GM12878 (cell line): ENCODE results near the gene CNPY2. TPM values are rescaled to one million over a fixed set of nuclear protein-coding genes. Genes with fewer than 3 reads are reported as not detected.
A peak's percentile ranks its signal among the peaks of the same experiment; 100 is the strongest.

ENCODE experiments used
- ATAC-seq: fragments of 200-7000 bp; cut with Tn5 transposase; 3 replicates; pipeline ENCODE4 v1.9.1; 2020; ENCODE audit warnings: mild to moderate bottlenecking, moderate library complexity
- BruUV-seq: library from RNA; stranded (reverse); fragments of 400-500 nt; replicated peaks from 2 replicates; lab custom pipeline; 2021; lab: Mats Ljungman, UMichigan
- CTCF ChIA-PET: fragments of 300-600 bp; sonication (Branson Sonifier 250); formaldehyde crosslinking; extraction: SDS; loops from one replicate; lab custom pipeline; 2021; ENCODE audit warnings: inconsistent platforms; lab: Yijun Ruan, JAX
- POLR2A ChIA-PET: fragments of 350-600 bp; formaldehyde crosslinking; extraction: SDS; loops from one replicate; lab custom pipeline; 2021; ENCODE audit warnings: inconsistent platforms; lab: Charles Lee
- RAD21 ChIA-PET: fragments of 300-600 bp; sonication (Branson Sonifier 250); formaldehyde crosslinking; loops from one replicate; lab custom pipeline; 2023; ENCODE audit warnings: antibody characterized with exemption; ENCODE audit not compliant: unreplicated experiment; lab: Charles Lee
- SMC1A ChIA-PET: fragments of 300-600 bp; sonication (Branson Sonifier 250); formaldehyde crosslinking; loops from one replicate; lab custom pipeline; 2023; ENCODE audit not compliant: unreplicated experiment, uncharacterized antibody; lab: Charles Lee
- DNase-seq: peaks from one replicate; pipeline ENCODE4 v3.0.0-alpha.2; 2011; ENCODE audit warnings: low read depth, low spot score
- FAIRE-seq: peaks from 3 replicates; lab custom pipeline; 2011; peaks lifted over from hg19 to GRCh38; lab: Jason Lieb, UNC
- H2AFZ ChIP-seq: 2 replicates; pipeline ENCODE4 v1.6.0; 2011; ENCODE audit warnings: low read depth, low read length, control low read depth; ENCODE audit not compliant: control insufficient read depth
- H3K27ac ChIP-seq: 2 replicates; pipeline ENCODE4 v1.5.1; 2011; ENCODE audit warnings: control low read depth; ENCODE audit not compliant: control insufficient read depth, insufficient read depth
- H3K27me3 ChIP-seq, 2 experiments: replicated peaks in 1 of 2; 2 replicates each; pipeline versions ENCODE4 v1.6.0 to v1.6.1; 2011; ENCODE audit warnings: low read length in 1 of 2; ENCODE audit not compliant: control insufficient read depth in 2 of 2, insufficient read depth in 2 of 2
- H3K36me3 ChIP-seq, 2 experiments: 2 replicates each; pipeline ENCODE4 v1.5.1; 2011; ENCODE audit warnings: low read length in 1 of 2; ENCODE audit not compliant: control insufficient read depth in 2 of 2, insufficient read depth in 2 of 2
- H3K4me1 ChIP-seq: 2 replicates; pipeline ENCODE4 v1.6.1; 2011; ENCODE audit warnings: mild to moderate bottlenecking, low read length, moderate library complexity, mixed read lengths; ENCODE audit not compliant: control insufficient read depth, insufficient read depth
- H3K4me2 ChIP-seq: 2 replicates; pipeline ENCODE4 v1.6.0; 2011; ENCODE audit warnings: control low read depth; ENCODE audit not compliant: control insufficient read depth, insufficient read depth
- H3K4me3 ChIP-seq: fragments of 200-600 bp; sonication (generic); 2 replicates; pipeline ENCODE4 v1.5.1; 2016
- H3K79me2 ChIP-seq: 2 replicates; pipeline ENCODE4 v1.6.0; 2011; ENCODE audit warnings: low read length; ENCODE audit not compliant: control insufficient read depth, insufficient read depth
- H3K9ac ChIP-seq: 2 replicates; pipeline ENCODE4 v1.8.0; 2011; ENCODE audit warnings: low read length, control low read depth, mixed read lengths; ENCODE audit not compliant: control insufficient read depth, insufficient read depth
- H3K9me3 ChIP-seq: replicated peaks from 3 replicates; pipeline ENCODE4 v1.5.1; 2011; ENCODE audit warnings: mild to moderate bottlenecking, low read length; ENCODE audit not compliant: control insufficient read depth, insufficient read depth
- H4K20me1 ChIP-seq: 2 replicates; pipeline ENCODE4 v1.6.0; 2011; ENCODE audit not compliant: control insufficient read depth, insufficient read depth
- BHLHE40 ChIP-seq, 2 experiments: fragments of 450-650 bp in 1 of 2; IDR thresholded peaks; 2 replicates each; pipeline ENCODE4 v1.6.1; 2011 to 2017; ENCODE audit warnings: low read depth in 2 of 2, borderline replicate concordance in 1 of 2, improper control_type of control experiment in 1 of 2, low read length in 1 of 2, mild to moderate bottlenecking in 1 of 2
- CEBPB ChIP-seq, 2 experiments: fragments of 150-350 bp in 1 of 2; IDR thresholded peaks; 2 replicates each; pipeline ENCODE4 v1.6.1; 2012 to 2014; ENCODE audit warnings: low read depth in 2 of 2, low read length in 2 of 2, borderline replicate concordance in 1 of 2, inconsistent platforms in 1 of 2
- CHD4 ChIP-seq: fragments of 200-600 bp; sonication (generic); IDR thresholded peaks from 2 replicates; pipeline ENCODE4 v1.6.1; 2016; ENCODE audit warnings: mild to moderate bottlenecking
- ESRRA ChIP-seq: IDR thresholded peaks from 2 replicates; pipeline ENCODE4 v1.6.1; 2012; ENCODE audit warnings: mild to moderate bottlenecking, low read length, improper control_type of control experiment
- KAT2A ChIP-seq: conservative IDR thresholded peaks from 2 replicates; pipeline ENCODE4 v1.6.1; 2011; ENCODE audit warnings: low read depth, low read length; ENCODE audit not compliant: control insufficient read depth
- MEF2B ChIP-seq: fragments of 450-650 bp; IDR thresholded peaks from 2 replicates; pipeline ENCODE4 v1.6.1; 2018; ENCODE audit warnings: mild to moderate bottlenecking, moderate library complexity; ENCODE audit not compliant: partially characterized antibody, poor library complexity, severe bottlenecking
- MTA2 ChIP-seq: fragments of 450-650 bp; IDR thresholded peaks from 2 replicates; pipeline ENCODE4 v1.6.1; 2016; ENCODE audit warnings: low read depth, mild to moderate bottlenecking, moderate library complexity
- MTA3 ChIP-seq: IDR thresholded peaks from 2 replicates; pipeline ENCODE4 v1.6.1; 2012; ENCODE audit warnings: low read length, inconsistent platforms, borderline replicate concordance
- PAX5 ChIP-seq: IDR thresholded peaks from 2 replicates; pipeline ENCODE4 v1.6.1; 2011; ENCODE audit warnings: low read depth, low read length, borderline replicate concordance
- RAD21 ChIP-seq: IDR thresholded peaks from 2 replicates; pipeline ENCODE4 v1.6.1; 2011; ENCODE audit warnings: mild to moderate bottlenecking, low read depth, low read length, moderate library complexity; ENCODE audit not compliant: insufficient read depth
- RUNX3 ChIP-seq: IDR thresholded peaks from 2 replicates; pipeline ENCODE4 v1.6.1; 2012; ENCODE audit warnings: low read length, inconsistent platforms
- ZNF24 ChIP-seq: fragments of 450-650 bp; IDR thresholded peaks from 2 replicates; pipeline ENCODE4 v1.6.1; 2017; ENCODE audit warnings: antibody characterized with exemption, mild to moderate bottlenecking
- ZNF592 ChIP-seq: fragments of 450-650 bp; IDR thresholded peaks from 2 replicates; pipeline ENCODE4 v1.6.1; 2017; ENCODE audit warnings: mild to moderate bottlenecking, moderate library complexity
- WGBS: methylation state at CpG from one replicate; pipeline ENCODE4 v1.1.6; 2016; ENCODE audit warnings: low lambda C conversion rate; ENCODE audit not compliant: insufficient replicate concordance, insufficient coverage; ENCODE audit errors: missing lambda C conversion rate; 5-methylcytosine and 5-hydroxymethylcytosine counted together
- in situ Hi-C: fragments of 300-500 bp; cut with MboI; formaldehyde crosslinking; loops from 9 replicates; pipeline ENCODE4 v1.14.3; 2018; ENCODE audit warnings: mixed read lengths
- intact Hi-C: fragments of 100-400 bp; cut with micrococcal nuclease; formaldehyde crosslinking; loops from one replicate; pipeline ENCODE4 v1.14.2; 2022; ENCODE audit not compliant: unreplicated experiment
- polyA plus RNA-seq, 11 experiments: library from polyadenylated mRNA; depleted of rRNA in 4 of 11; unstranded in 6 of 11; stranded (reverse) in 5 of 11; fragments of >200 nt; fragmentation: Nextera tagmentation in 4 of 11; fragmentation: Illumina TruSeq in 1 of 11; extraction: Ambion mirVana in 4 of 11; extraction: Trizol in 1 of 11; gene quantifications; 1 replicate in 1 of 11; 2 replicates in 10 of 11; pipeline versions ENCODE4 v1.2.1 to v1.2.3, GENCODE V29; 2011 to 2016; ENCODE audit warnings: inconsistent platforms in 2 of 11, missing spikeins in 2 of 11, low read depth in 1 of 11
- total RNA-seq, 4 experiments: library from RNA; depleted of rRNA in 3 of 4; stranded (reverse); fragments of >200 nt in 3 of 4; fragmentation: Illumina TruSeq in 1 of 4; extraction: Trizol in 1 of 4; gene quantifications; 2 replicates each; pipeline versions ENCODE4 v1.2.1 to v1.2.3, GENCODE V29; 2013 to 2021

Gene CNPY2
- total and polyA plus RNA-seq, 10 of the 15 experiments (the other 5 are each of a cell fraction or from before 2014, with no cell fraction given), result 25.0 to 276 (median 87.8) TPM

GRCh38 chr12:56296295-56296694 lies 19.5 kb downstream of the CNPY2 start:
- no peak overlapping the region for H2AFZ ChIP-seq
- H3K79me2 ChIP-seq, result peaks cover 66% of the 10 kb centered on the region
- no peaks in the 10 kb centered on the region for H3K27me3 ChIP-seq
- WGBS, result 2% methylated on average over 5 of the region's 5 CpGs
- ChIA-PET POLR2A (interaction anchor here (2.1 kb wide), 1 partner anchor 174 kb away, joined by 6 read pairs; no protein-coding TSS in a partner anchor), CTCF (interaction anchor here (0.9 to 1.8 kb wide), 3 partner anchors 9 to 168 kb away, joined by 3 to 4 read pairs (median 3); no protein-coding TSS in a partner anchor), SMC1A (interaction anchor here (1.0 to 2.8 kb wide), 3 partner anchors 14 to 168 kb away, joined by 4 to 14 read pairs (median 5); no protein-coding TSS in a partner anchor), RAD21 (interaction anchor here (1.0 kb wide), 2 partner anchors 37 to 168 kb away, joined by 3 read pairs; no protein-coding TSS in a partner anchor)
- TF ChIP-seq RUNX3, result peak; percentile 28; the same call in 1 of the 2 replicates
- TF ChIP-seq MTA2, result 0 out of 2 replicates have a peak, but pooled peaks have one; percentile 21
- TF ChIP-seq ZNF24, result no peak
- no peak for TF ChIP-seq MTA3
- TF ChIP-seq CHD4, result no peak
- TF ChIP-seq CEBPB (IDR thresholded peaks at IDR 0.05; ENCODE audit: borderline replicate concordance in 1 of 2, low read depth in 2 of 2, low read length in 2 of 2), result no peak
- TF ChIP-seq PAX5, result peak; percentile 49; the same call in 1 of the 2 replicates
- no peak for TF ChIP-seq RAD21
- no peak for TF ChIP-seq KAT2A
- TF ChIP-seq ZNF592, result no peak
- TF ChIP-seq BHLHE40 (IDR thresholded peaks at IDR 0.05; ENCODE audit: borderline replicate concordance in 1 of 2, low read depth in 2 of 2, low read length in 1 of 2), result peak in 1 of 2 experiments; percentile 40; a peak in 1 of 4 replicates
- TF ChIP-seq ESRRA, result no peak
- TF ChIP-seq MEF2B, result peak; percentile 32
- no peak overlapping the region for H3K9ac ChIP-seq
- intact Hi-C loops, result no loop called here
- peaks cover 0 to 14% of the 10 kb centered on the region in 2 experiments; a peak in 1 of 4 replicates for H3K36me3 ChIP-seq
- H3K4me2 ChIP-seq, result peak overlapping the region; percentile 70
- H3K4me1 ChIP-seq, result peaks cover 27% of the 10 kb centered on the region
- peak overlapping the region; percentile 93; the same call in 1 of the 2 replicates for H3K4me3 ChIP-seq
- H3K27ac ChIP-seq, result peak overlapping the region; percentile 7
- DNase-seq (no peak), FAIRE-seq (no peak), ATAC-seq (peak; percentile 5; the same call in 2 of the 3 replicates)
- no peaks in the 10 kb centered on the region for H3K9me3 ChIP-seq
- H4K20me1 ChIP-seq, result no peaks in the 10 kb centered on the region
- in situ Hi-C loops, result no loop called here
- BruUV-seq, result no TSS peak
